ENCODE measurements around the gene DHX30.
"Not testable (repeated sequence)": the region's sequence is repeated elsewhere in the genome, so short reads cannot be mapped to it uniquely, and the experiment has no call there.

DHX30 gene

DNA sequence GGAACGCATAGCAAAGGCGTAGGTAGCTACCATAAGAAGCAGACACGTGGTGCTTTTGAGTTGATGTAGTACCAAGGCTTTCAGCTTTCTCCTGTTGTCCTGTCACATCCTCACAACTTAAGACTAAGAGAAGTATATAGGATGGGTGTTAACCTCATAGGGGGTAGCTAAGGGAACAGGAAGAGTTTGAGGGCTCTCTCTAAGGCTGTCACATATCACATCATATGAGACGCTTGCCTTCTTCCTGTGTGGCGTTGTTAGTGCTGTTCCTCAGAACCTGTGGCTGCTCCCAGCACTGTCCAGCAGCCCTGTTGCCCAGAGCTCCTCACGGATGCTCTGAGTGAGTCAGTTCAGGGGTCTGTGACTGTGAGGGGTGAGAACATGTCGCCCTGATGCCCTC lies 14.7 kb downstream of the DHX30 start:
- DNase-seq: no peak

DNA sequence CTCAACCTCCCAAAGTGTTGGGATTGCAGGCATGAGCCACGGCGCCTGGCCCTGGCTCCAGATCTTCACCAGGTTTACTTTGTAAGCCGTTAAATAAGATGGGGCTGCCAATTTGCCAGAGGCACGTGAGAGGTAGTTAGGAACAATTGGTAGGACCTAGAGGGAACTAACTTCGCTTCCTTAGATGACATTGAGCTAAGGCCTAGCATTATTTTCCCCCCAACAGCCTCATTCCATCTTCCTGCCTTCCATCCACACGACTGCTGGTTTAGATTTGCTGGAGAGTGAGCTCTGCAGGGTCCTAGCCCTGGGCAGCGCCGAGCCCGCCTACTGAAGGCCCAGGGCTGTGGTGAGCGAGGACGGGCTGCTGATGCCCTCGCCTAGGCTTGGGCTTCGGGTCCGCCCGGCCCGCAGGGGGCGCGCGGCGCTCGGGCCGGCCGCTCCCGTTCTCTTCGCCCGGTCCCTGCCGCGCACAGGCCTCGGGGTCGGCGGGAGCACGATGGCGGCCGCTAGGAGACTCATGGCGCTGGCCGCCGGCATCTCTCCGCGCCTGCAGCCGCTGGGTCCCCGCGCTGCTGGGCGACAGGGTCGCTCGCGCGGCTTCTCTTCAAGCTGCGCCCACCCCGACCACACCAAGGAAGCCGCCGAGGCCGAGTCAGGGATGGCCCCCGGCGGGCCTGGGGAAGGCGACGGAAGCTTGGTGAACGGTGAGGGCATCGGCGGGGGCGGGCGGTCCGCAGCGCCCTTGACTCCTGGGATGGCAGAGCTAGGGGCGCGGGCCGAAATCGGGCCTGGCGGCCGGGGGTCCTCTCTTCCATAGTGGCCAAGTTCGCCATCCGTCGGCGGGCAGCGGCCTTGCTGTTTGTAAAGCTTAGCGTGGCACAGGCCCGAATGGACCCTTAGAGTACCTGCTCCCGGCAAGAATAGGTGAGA lies 21.9 kb downstream of the DHX30 start:
- peak; percentile 83 for DNase-seq

DNA sequence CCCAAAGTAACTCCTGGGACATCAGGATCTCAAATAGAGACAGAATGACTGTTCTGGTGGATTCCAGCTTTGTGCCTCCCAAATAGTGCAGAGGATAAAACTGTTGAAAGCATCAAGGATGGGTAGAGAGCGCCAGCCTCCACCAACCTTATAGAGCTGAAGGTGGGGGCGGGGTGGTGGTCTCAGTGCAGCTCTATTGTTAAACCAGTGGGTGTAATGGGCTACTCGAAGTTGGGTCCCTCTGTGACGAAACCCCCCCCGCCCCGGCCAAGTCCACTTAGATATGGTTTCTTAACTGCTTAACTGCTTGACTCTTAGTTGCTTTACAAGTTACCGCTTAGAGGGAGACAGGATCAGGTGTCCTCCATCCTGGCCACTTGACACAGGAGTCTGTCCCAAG lies 22.7 kb downstream of the DHX30 start:
- DNase-seq: no peak

DNA sequence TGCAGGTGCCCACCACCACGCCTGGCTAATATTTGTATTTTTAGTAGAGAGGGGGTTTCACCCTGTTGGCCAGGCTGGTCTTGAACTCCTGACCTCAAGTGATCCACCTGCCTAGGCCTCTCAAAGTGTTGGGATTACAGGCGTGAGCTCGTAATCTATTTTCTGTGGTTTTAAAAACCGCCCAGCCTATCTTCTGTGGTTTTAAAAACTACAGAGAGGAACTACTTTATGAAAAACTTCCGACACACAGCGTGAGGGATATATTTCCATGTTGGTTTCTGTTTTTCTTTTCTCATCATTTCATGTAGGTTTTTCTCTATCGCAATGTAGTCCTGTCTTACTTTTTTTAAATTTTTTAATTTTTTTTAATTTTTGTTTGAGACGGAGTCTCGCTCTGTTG lies 26.5 kb downstream of the DHX30 start:
- DNase-seq: not testable (repeated sequence)

DNA sequence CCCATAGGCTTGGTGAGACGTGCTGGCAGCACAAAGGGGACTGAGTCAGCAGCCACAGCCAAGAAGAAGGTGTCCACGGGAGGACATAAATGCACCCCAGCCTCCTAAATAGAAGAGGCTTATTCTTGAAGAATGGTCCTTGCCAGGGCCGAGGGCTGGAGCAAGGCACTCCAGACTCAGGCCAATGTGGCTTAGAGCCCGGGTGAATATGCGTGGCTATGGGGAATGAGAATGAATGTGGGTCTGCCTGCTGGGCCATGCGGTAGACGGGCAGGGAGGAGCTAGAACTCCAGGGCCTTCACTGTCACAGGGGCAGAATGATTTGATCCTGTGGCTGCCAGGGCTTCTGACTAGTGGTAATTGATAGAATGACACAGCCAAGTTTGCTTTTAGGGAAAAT lies 34.0 kb downstream of the DHX30 start:
- no peak for DNase-seq

DNA sequence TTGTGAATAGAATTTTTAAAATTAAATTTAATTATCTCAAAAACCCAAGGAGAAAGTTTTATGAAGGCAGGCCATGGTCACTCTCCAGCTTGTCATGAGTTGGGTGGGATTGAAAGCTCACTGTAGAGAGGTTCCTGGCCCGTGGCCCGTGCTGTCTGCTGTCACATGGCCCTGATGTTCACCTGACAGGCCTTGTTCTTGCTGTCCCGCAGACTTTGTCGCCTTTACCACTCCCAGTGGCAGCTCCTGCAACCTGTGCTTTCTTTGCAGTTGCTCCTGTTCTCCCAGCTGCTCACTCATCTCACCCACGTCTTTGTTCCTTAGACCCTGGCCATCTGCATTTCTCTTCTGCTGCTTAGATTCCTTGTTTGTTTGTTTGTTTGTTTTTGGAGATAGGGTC lies 35.6 kb downstream of the DHX30 start:
- no peak for DNase-seq

DNA sequence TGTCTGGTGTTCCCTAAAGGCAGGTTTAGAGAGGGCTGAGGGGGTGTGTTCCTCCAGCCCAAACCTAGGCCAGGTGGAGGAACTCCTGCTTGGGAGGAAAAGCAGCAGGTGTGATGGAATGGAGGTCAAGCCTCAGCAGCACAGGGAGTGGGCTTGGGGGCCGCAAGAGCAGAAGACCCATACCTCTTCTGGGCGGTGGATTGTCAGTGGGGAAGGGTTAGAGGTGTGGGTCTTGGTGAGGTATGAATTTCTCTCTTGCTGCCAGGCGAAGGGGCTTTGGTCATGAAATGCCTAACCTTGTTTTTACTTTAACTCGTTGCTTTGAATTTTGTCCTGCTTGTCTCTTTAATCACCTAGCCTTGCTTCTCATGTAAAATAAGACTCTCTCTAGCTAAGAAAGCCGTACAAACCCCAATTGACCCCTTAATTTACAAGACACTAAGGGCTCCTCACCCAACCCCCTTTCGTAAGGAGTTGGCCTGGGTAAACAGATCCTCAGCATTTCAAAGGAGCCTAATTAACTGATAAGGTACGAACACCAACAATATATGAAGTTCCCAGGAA lies 38.9 kb downstream of the DHX30 start:
- DNase-seq: no peak

DNA sequence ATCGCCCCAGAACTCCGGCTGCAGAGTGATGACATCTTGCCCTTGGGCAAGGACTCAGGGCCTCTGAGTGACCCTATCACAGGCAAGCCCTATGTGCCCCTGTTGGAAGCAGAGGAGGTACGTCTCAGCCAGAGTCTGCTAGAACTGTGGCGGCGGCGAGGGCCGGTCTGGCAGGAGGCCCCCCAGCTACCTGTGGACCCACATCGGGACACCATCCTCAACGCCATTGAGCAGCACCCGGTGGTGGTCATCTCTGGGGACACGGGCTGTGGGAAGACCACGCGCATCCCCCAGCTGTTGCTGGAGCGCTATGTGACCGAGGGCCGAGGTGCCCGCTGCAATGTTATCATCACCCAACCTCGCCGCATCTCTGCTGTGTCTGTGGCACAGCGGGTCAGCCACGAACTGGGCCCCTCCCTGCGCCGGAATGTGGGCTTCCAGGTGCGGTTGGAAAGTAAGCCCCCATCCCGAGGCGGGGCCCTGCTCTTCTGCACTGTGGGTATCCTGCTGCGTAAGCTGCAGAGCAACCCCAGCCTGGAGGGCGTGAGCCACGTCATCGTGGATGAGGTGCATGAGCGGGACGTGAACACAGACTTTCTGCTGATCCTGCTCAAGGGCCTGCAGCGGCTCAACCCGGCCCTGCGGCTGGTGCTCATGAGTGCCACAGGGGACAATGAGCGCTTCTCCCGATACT lies 43.4 kb downstream of the DHX30 start:
- no peak for DNase-seq

DNA sequence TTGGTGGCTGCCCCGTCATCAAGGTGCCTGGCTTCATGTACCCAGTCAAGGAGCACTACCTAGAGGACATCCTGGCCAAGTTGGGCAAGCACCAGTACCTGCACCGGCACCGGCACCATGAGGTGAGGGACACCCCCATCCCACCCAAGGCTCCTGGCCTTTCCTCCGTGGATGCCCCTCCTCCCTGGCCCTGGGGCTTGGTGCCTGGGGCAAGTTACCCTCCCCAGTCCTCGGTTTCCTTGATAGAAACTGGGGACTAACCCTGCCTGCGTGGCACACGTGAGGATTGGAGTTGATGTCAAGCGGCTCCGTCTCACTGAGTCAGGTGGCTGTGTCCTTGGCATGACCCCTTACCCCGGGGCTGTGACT lies 43.9 kb downstream of the DHX30 start:
- DNase-seq: no peak

DNA sequence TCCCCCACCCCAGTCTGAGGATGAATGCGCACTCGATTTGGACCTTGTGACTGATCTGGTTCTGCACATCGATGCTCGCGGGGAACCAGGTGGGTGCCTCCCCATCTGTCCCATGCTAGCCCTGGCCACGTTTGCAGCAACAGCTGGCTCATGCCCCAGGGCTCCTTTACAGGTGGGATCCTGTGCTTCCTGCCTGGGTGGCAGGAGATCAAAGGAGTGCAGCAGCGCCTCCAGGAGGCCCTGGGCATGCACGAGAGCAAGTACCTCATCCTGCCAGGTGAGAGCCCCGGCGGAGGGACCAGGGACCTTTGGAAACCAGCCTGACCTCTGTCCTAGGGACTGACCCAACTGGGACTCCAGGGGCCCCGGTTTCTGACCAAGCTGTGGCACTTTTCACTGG lies 44.3 kb downstream of the DHX30 start:
- no peak for DNase-seq

DNA sequence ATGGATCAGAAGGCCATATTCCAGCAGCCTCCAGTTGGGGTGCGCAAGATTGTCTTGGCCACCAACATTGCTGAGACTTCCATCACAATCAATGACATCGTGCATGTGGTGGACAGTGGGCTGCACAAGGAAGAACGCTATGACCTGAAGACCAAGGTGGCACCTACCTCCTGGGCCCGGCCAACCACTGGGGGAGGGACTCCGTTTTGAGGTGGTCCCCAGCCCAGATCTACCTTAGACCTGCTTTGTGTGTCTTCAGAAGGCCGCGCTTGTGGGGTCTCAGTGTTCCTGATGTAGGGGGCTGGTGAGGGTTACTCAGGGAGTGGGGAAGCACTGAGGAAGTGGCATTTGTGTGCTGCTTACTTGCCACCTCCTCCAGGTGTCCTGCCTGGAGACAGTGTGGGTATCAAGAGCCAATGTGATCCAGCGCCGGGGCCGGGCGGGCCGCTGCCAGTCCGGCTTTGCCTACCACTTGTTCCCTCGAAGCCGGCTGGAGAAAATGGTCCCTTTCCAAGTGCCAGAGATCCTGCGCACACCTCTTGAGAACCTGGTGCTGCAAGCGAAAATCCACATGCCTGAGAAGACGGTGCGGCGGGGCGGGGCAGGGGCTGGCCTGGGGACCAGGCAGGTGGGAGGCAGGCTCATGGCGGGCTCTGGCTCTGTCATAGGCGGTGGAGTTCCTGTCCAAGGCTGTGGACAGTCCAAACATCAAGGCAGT lies 45.0 kb downstream of the DHX30 start:
- DNase-seq: no peak

DNA sequence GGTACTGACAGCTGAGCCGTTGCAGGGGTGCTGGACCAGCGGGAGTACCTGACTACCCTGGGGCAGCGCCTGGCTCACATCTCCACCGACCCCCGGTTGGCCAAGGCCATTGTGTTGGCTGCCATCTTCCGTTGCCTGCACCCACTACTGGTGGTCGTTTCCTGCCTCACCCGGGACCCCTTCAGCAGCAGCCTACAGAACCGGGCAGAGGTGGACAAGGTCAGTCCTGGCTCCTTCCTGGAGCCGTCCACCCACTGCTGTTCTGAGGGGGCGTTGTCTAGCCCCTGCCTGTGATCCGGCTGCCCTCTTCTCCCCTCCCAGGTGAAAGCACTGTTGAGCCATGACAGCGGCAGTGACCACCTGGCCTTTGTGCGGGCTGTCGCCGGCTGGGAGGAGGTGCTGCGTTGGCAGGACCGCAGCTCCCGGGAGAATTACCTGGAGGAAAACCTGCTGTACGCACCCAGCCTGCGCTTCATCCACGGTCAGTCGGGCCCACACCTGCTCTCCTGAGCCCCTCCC lies 45.7 kb downstream of the DHX30 start:
- no peak for DNase-seq

DNA sequence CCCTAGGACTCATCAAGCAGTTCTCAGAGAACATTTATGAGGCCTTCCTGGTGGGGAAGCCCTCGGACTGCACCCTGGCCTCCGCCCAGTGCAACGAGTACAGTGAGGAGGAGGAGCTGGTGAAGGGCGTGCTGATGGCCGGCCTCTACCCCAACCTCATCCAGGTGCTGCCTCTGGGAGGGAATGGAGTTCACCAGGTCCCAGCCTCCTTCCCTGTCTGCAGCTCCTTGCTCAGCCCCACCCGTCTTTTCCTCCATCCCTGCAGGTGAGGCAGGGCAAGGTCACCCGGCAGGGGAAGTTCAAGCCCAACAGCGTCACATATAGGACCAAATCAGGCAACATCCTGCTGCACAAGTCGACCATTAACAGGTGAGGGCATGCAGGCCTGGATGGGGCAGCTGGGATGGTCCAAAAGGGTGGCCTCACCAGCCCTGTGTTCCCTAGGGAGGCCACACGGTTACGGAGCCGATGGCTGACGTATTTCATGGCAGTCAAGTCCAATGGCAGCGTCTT lies 46.3 kb downstream of the DHX30 start:
- DNase-seq: no peak

DNA sequence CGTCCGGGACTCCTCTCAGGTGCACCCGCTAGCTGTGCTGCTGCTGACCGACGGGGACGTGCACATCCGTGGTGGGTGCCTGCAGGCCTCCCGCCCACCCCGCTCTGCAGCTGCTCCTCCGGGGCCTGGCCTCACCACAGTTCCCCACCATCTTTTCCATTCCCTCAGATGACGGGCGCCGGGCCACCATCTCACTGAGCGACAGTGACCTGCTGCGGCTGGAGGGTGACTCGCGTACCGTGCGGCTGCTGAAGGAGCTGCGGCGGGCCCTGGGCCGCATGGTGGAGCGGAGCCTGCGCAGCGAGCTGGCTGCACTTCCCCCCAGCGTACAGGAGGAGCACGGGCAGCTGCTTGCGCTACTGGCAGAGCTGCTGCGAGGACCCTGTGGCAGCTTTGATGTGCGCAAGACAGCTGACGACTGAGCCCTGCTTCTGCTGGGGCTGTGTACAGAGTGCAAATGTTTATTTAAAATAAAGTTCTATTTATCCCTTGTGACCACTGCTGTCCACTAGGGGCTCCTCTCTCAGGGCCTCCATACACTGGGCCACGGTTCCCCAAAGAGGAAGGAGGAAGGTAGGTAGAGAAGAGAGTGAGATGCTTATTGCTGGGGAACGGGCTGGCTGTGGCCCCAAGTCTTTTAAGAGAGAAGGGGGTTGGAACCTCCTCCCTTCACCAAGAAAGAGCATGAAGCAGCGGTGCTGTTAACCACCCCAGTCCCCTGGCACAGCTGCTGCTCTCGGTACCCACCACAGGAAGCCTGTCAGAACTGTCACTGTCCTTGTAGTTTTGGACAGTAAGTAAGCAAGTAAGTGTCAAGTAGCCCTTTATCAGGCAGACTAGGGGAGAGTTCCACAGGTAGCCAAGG lies 47.0 kb downstream of the DHX30 start:
- no peak for DNase-seq

DNA sequence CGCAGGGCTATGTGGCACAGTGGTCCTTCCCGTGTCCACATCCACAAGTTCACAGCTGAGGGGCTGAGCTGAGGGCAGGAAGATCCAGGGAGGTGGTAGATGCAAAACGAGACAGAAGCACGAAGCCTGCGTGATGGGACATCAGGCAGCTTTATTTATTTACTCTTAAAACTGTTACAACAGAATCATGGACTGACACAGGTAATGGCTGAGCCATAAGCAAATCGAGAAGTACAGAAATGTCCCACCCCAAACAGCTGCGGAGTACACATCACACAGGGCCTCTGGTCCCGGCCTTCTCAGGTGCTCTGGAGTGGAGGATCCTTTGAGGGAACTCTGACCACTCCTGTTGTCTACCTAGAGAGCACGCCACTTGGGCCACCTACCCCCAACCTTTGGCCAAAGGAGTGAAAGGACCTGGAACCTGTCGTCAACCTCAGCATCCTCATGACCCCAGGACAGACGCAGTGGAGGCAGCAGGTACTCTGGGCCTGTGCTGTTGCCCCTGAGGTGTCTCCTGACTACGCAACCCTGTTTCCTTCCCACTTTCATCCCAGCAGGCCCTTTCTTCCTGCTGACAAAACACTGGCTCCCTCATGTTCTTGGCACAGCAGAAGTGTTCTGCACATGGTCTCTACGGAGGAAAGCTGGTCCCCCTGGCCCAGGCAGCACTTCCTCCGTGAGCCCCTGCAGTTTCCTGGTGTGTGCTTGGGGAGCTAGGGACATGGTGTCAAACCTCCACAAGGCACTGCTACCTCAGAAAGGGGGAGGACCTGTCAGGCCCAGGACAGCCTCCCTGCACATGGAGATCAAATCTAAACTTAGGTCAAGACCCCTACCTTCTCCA lies 47.8 kb downstream of the DHX30 start:
- DNase-seq: no peak

DNA sequence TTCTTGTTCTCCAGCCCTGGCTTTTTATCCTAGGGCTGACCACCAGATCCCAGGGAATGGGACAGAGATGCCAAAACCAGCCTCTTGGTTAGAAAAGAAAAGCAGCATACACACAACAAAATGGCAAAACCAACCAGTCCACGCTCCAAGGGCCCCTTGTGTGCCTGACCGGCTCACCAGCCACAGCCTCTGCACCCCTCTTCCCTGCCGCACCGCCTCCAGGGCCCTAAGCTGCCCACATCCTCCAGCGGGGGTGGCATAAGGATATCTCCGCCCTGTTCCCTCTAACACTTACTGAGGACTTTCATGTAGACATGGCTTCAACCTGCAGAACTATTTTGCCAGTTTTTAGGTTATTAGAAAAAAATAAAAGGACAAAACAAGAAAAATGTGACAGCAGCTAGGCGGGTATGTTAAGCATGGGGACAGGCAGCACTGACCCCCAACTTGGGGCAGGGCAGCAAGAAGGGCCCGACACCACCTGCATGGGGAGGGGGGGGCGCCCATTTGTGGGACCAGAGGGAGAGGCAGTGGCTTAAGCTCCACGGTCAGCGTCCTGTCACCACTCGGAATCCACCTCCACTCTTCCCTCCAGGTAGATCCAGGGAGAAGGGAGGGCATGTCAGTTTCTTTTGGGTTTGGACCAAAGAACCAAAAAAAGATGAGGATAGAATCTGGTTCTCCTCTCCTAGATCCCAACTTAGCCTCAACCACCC lies 49.1 kb downstream of the DHX30 start:
- no peak for DNase-seq

DNA sequence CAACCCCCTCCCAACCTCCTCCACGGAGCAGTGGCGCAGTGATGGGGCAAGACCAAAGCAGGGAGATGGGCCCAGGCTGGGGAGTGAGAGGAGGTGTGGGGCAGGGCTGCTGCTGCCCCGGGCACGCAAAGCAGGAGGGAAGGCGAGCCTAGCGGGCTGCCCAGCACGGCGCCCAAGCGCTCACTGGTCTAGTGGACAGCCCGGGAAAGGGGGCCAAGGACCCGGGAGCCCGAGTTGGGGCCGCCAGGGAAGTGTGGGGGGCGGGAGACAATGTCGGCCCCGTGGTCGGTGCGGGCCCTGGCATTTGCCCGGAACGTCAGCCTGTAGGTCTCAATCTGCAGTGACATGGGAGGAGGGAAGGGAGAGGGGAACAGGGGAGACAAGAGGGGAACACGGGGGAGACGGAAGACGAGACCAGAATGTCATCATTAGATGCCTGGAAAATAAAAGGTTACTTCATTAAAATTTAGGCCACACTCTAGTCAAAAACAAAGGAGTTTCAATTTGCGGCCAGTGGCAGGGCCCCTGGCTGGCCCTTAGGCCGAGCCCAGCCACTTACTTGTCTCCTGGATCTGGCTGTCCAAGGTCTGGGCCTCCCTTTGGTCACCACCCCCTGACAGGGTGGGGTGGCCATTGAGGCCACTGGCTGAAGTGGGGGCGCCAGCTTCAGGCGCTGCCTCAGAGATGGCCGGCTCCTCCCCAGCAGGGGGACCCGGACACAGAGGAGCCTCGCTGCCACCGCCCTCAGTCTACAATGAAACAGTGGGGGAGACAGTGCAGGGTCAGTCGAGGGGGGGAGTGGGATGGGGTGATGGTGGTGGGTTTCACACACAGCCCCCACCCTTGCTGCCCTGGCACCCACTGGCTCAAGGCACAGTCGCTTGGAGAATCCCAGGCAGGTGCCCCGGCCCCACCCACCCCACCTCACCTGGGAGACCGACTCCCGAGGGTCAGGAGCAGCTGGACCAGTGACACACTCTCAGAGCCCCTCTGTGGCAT lies 50.0 kb downstream of the DHX30 start:
- no peak for DNase-seq

DNA sequence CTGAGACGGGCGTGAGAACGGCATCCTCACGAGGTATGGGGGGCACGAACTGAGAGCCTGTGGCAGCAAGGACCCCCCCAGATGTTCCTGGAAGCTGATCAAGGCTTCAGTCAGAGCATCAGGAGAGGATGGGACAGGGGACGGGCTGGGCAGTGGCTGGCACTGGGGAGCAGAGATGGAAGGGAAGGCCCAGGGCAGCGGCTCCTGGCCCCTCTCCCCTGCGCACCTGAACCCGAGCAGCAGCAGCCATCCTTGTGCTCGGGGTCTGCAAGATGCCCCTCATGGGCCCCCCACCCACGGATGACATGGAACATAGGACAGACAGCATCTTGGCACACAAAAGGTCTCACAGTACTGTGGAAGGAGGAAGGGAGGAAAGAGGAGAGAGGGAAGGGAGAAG lies 51.3 kb downstream of the DHX30 start:
- DNase-seq: no peak
